Central memory CD4-positive, alpha-beta T cell (primary cell): ENCODE measurements around the gene POP4.

Experiments
- DNase-seq: peaks from one replicate; pipeline ENCODE4 v3.0.0; 2022

POP4 gene

GRCh38 chr19:29635963-29636362 is 29.9 kb downstream of the POP4 start:
- no peak for DNase-seq

GRCh38 chr19:29636553-29637360 is 30.7 kb downstream of the POP4 start:
- no peak for DNase-seq

- no peak for DNase-seq
Observed at GRCh38 chr19:29639086-29639485, 33.0 kb downstream of the POP4 start.

GRCh38 chr19:29640231-29640630 is 34.1 kb downstream of the POP4 start:
- no peak for DNase-seq

GRCh38 chr19:29641597-29641996 is 35.5 kb downstream of the POP4 start:
- no peak for DNase-seq

GRCh38 chr19:29643361-29643935 is 37.4 kb downstream of the POP4 start:
- no peak for DNase-seq

- no peak for DNase-seq
Observed at GRCh38 chr19:29644210-29644609, 38.1 kb downstream of the POP4 start.

GRCh38 chr19:29645491-29645867 is 39.4 kb downstream of the POP4 start:
- DNase-seq, result no peak

GRCh38 chr19:29645911-29646310 is 39.8 kb downstream of the POP4 start:
- no peak for DNase-seq

GRCh38 chr19:29650772-29651387 is 44.8 kb downstream of the POP4 start:
- no peak for DNase-seq

GRCh38 chr19:29651622-29652394 is 45.7 kb downstream of the POP4 start:
- no peak for DNase-seq

GRCh38 chr19:29653398-29653797 is 47.3 kb downstream of the POP4 start:
- DNase-seq, result no peak

- DNase-seq, result no peak
Observed at GRCh38 chr19:29655648-29656335, 49.7 kb downstream of the POP4 start.

GRCh38 chr19:29658221-29658991 is 52.3 kb downstream of the POP4 start:
- DNase-seq, result no peak

- no peak for DNase-seq
Observed at GRCh38 chr19:29660835-29661234, 54.8 kb downstream of the POP4 start.

GRCh38 chr19:29662278-29662603 is 56.2 kb downstream of the POP4 start:
- no peak for DNase-seq

- no peak for DNase-seq
Observed at GRCh38 chr19:29662604-29663404, 56.7 kb downstream of the POP4 start.

GRCh38 chr19:29663861-29664752 is 58.0 kb downstream of the POP4 start:
- DNase-seq, result no peak

- no peak for DNase-seq
Observed at GRCh38 chr19:29664753-29665214, 58.7 kb downstream of the POP4 start.

GRCh38 chr19:29665215-29665825 is 59.2 kb downstream of the POP4 start, which contains the start of gene PLEKHF1:
Gene PLEKHF1, plus strand, starts transcription at chr19:29665461. Its CDS starts 8,379 bp downstream, at chr19:29673840.
- peak; percentile 79 for DNase-seq
